T47D (cell line): ENCODE results near the gene CLSTN1.
"Not testable (repeated sequence)": the region's sequence is repeated elsewhere in the genome, so short reads cannot be mapped to it uniquely, and the experiment has no call there.

Source experiments
- DNase-seq, 2 experiments: peaks; one replicate each; pipeline versions ENCODE4 v3.0.0 to v3.0.0-alpha.2; 2011 to 2012; ENCODE audit warnings: low read depth in 1 of 2, low spot score in 1 of 2
- JUND ChIP-seq: IDR thresholded peaks from 2 replicates; pipeline ENCODE4 v1.6.1; 2012; ENCODE audit warnings: low read depth
- in situ Hi-C: cut with HindIII; loops from 2 replicates; pipeline ENCODE4 v1.10.0; 2016; ENCODE audit warnings: low sequenced_read_pairs, low pct_unique_long_range_greater_than_20kb

Gene CLSTN1

DNA sequence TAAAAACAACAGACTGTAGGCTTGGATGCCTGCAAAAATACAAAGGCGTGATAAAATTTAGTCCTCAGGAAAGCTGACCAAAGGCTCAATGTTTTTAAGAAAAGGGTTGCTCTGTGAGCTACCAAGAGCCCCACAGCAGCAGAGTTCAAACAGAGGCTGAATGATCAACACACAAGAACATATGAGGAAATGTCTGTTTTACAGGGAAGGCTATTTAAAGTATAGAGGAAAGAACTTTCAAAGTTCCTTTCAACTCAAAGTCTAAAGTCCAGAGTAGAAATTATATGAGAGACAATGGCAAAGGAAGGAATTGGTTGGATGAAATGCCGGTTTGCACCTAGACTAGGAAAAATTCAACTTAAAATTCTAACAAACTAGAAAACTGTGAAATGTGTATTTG, 8.6 kb downstream of the CLSTN1 start:
- DNase-seq, result no peak
- no peak for TF ChIP-seq JUND
- in situ Hi-C loops, result no loop called here

GRCh38 chr1:9814619-9815018, 9.1 kb downstream of the CLSTN1 start:
- DNase-seq, result no peak
- in situ Hi-C loops, result no loop called here
- no peak for TF ChIP-seq JUND

GRCh38 chr1:9811239-9811966, 12.4 kb downstream of the CLSTN1 start:
- no peak for DNase-seq
- in situ Hi-C loops, result no loop called here
- TF ChIP-seq JUND, result no peak

DNA sequence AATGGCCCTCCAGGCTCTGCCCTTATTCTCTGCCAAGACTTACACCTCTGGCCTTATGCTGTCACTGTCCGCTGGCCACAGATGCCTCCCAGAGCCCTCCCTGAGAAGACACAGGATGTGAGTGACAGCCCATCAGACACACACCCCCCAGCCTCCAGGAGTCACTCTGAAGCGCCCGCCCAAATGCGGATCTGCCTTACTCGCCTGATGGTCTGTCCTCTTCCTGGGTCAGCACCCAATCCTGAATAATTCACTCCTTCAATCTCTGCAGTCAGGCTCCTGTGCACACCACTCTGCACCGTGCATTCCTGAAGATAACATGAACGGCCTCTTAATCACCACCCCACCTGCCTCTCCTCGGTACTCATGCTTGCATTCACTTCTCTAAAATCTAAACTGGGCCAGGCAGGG, 14.7 kb downstream of the CLSTN1 start:
- no peak for TF ChIP-seq JUND
- in situ Hi-C loops, result no loop called here

DNA sequence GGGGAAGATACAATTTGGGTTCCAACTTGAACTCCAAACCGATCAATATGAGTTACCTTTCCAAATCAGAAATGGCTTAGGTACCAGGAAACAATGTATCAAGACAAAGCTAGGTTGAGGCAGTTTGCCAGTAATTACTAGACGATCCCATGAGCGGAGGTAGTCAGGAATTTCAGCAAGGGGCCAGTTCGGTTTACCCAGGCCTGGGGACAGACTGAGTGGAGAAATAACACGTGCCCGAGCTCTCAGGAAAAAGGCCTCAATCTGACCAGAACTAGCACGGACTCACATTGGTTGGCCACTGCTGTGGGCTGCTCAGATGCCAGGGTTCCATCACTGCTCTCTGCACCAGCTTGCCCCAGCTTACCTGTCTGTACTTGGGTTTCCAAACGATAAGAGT, 15.3 kb downstream of the CLSTN1 start:
- no peak for DNase-seq
- in situ Hi-C loops, result no loop called here
- no peak for TF ChIP-seq JUND

More for the DNA sequence above, 14.7 kb downstream of the CLSTN1 start:
- DNase-seq, result no peak

GRCh38 chr1:9807541-9807940, 16.2 kb downstream of the CLSTN1 start:
- no peak for TF ChIP-seq JUND
- no peak for DNase-seq
- in situ Hi-C loops, result no loop called here

DNA sequence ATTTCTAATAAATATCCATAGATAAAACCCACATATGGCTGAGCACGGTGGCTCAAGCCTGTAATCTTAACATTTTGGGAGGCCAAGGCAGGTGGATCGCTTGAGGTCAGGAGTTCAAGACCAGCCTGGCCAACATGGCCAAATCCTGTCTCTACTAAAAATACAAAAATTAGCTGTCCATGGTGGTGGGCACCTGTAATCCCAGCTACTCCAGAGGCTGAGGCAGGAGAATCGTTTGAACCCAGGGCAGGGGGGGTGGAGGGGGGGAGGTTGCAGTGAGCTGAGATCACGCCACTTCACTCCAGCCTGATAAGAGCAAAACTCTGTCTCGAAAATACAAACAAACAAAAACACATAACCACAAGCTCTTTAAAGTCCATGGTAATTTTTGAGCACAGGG, 17.8 kb downstream of the CLSTN1 start:
- in situ Hi-C loops, DNase-seq: not testable (repeated sequence)

DNA sequence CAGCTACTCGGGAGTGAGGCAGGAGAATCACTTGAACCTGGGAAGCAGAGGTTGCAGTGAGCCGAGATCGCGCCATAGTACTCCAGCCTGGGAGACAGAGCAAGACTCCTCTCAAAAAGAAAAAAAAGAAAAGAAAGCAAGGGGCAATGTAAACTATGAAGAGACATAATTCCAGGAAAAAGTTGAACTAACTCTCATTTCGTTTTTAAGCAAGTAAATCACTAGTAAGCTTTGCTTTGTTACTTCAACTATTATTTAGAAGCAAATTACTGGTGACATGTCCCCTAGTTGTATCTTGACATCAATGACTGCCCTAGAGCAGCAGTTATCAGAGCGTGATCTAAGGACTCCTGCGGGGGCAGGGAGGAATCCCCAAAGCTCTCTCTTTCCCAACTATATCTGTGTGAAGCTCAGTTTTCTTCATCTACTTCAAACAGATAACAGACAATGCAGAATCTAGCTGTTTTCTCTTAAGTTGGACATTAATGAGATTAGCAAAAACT, 18.7 kb downstream of the CLSTN1 start:
- in situ Hi-C loops, result no loop called here
- DNase-seq, result no peak

GRCh38 chr1:9803003-9803918, 20.5 kb downstream of the CLSTN1 start:
- DNase-seq, in situ Hi-C loops: not testable (repeated sequence)

More for the DNA sequence above, 18.7 kb downstream of the CLSTN1 start:
- no peak for TF ChIP-seq JUND

DNA sequence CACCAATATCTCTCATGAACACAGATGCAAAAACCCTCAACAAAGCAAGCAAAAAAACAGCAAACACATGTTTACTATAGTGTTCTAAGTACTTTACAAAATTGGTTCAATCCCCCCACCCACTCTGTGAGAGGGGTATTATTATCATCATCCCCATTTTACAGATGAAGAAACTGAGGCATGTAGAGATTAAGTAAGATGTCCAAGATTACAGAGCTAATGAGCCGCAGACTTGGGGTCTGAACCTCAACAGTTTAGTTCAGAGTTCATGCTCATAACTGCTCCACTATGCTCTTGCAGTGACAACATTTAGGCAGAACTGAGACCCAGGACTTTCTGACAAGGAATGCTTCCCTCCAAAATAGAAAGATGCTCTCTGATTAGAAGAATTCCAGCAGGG, 21.9 kb downstream of the CLSTN1 start:
- DNase-seq, result no peak
- TF ChIP-seq JUND, result no peak
- in situ Hi-C loops, result no loop called here

GRCh38 chr1:9798236-9799130, 25.3 kb downstream of the CLSTN1 start:
- in situ Hi-C loops, result no loop called here
- DNase-seq, result no peak
- no peak for TF ChIP-seq JUND

GRCh38 chr1:9797049-9797448, 26.7 kb downstream of the CLSTN1 start:
- in situ Hi-C loops, result no loop called here
- TF ChIP-seq JUND, result no peak
- no peak for DNase-seq

GRCh38 chr1:9794081-9794480, 29.7 kb downstream of the CLSTN1 start:
- in situ Hi-C loops, result no loop called here
- TF ChIP-seq JUND, result no peak
- DNase-seq, result no peak
